SU-DHL-6 (cell line): Measurements from ENCODE around the gene EPB41L1.

Source experiments
- EZH2phosphoT487 ChIP-seq: fragments of 200-600 bp; sonication (generic), shearing (Covaris generic); conservative IDR thresholded peaks from 2 replicates; pipeline ENCODE4 v1.6.1; 2018; ENCODE audit warnings: mild to moderate bottlenecking, antibody characterized with exemption, low read length, moderate library complexity, mixed read lengths
- TF ChIP-seq, protein P1 (sequence below): fragments of 200-600 bp; sonication (generic); IDR thresholded peaks from one replicate; pipeline ENCODE4 v1.5.1; 2017; ENCODE audit warnings: antibody characterized with exemption, mild to moderate bottlenecking, low read length, moderate library complexity; ENCODE audit not compliant: insufficient read depth, poor library complexity, severe bottlenecking

DNA sequence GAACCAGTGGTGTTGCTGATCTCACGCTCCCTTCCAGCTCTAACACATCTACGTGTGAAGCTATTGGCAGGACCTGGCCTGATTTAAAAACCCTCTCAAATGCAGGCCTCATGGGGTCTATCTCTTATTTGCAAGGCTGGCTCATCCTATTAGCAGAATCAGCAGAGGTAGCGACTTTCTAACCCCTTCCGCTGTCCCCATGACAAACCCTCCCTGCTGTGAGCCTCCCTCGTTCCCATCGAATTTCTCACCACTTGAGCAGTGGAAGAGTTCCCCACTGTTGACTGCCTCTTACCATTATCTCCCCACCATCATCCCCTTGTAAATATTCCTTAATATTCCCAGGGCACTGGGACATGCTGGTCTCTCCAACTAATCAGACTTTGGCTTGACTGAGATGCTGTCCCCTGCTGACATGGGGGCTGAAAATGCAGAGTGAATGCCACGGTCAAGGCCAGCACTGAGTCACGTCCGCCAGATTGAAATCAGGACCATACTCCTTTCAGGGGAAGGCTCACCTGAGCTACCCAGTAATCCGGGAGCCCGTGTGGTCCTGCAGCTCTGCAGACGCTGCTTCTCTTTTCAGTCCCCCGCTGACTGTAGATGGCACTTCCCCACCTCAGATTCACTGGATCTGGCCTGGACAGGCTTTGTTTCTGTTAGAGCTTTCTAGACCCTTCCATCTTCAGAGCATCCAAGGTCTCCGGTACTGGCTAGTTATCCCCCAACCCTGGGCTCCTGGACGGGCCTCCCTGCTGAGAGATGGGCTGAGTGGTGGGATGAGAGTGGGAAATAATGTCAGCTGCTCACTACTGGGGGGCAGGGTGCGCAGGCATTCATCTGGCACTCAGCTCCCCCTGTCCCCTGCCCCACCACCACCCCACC, 104.9 kb downstream of the EPB41L1 start:
- TF ChIP-seq, protein P1, sequence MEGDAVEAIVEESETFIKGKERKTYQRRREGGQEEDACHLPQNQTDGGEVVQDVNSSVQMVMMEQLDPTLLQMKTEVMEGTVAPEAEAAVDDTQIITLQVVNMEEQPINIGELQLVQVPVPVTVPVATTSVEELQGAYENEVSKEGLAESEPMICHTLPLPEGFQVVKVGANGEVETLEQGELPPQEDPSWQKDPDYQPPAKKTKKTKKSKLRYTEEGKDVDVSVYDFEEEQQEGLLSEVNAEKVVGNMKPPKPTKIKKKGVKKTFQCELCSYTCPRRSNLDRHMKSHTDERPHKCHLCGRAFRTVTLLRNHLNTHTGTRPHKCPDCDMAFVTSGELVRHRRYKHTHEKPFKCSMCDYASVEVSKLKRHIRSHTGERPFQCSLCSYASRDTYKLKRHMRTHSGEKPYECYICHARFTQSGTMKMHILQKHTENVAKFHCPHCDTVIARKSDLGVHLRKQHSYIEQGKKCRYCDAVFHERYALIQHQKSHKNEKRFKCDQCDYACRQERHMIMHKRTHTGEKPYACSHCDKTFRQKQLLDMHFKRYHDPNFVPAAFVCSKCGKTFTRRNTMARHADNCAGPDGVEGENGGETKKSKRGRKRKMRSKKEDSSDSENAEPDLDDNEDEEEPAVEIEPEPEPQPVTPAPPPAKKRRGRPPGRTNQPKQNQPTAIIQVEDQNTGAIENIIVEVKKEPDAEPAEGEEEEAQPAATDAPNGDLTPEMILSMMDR: no peak
- TF ChIP-seq EZH2phosphoT487: no peak
